Measurements from ENCODE around the gene SMYD3.

GRCh38 chr1:246195296-246195695 is 311.8 kb downstream of the SMYD3 start:
- TF ChIP-seq CTCF (IDR thresholded peaks at IDR 0.05): no peak
- TF ChIP-seq POLR2A (IDR thresholded peaks at IDR 0.05): no peak
